DMS153 (cell line): ENCODE measurements around the gene CLEC11A.
"Not testable (repeated sequence)": the region's sequence is repeated elsewhere in the genome, so short reads cannot be mapped to it uniquely, and the experiment has no call there.

ENCODE experiments used
- DNase-seq: peaks from one replicate; lab custom pipeline; 2025; lab: John Stamatoyannopoulos, UW

The CLEC11A gene

GRCh38 chr19:50761501-50761900 is 38.3 kb downstream of the CLEC11A start:
- DNase-seq, result not testable (repeated sequence)

- not testable (repeated sequence) for DNase-seq
Observed at GRCh38 chr19:50763521-50763920, 40.4 kb downstream of the CLEC11A start.

GRCh38 chr19:50764409-50764808 is 41.2 kb downstream of the CLEC11A start:
- DNase-seq, result no peak

GRCh38 chr19:50766746-50767145 is 43.6 kb downstream of the CLEC11A start:
- DNase-seq, result not testable (repeated sequence)

- DNase-seq, result not testable (repeated sequence)
Observed at GRCh38 chr19:50767263-50767662, 44.1 kb downstream of the CLEC11A start.

- DNase-seq, result no peak
Observed at GRCh38 chr19:50768277-50768676, 45.1 kb downstream of the CLEC11A start.

- not testable (repeated sequence) for DNase-seq
Observed at GRCh38 chr19:50770164-50770563, 47.0 kb downstream of the CLEC11A start, which contains the start of gene GPR32. GPR32 (plus strand) TSS chr19:50770464; CDS start chr19:50770601, 137 bp downstream.

- DNase-seq, result no peak
Observed at GRCh38 chr19:50770888-50771287, 47.7 kb downstream of the CLEC11A start.

- no peak for DNase-seq
Observed at GRCh38 chr19:50772476-50772875, 49.3 kb downstream of the CLEC11A start.

GRCh38 chr19:50772912-50773311 is 49.7 kb downstream of the CLEC11A start:
- not testable (repeated sequence) for DNase-seq

- DNase-seq, result not testable (repeated sequence)
Observed at GRCh38 chr19:50773454-50773853, 50.3 kb downstream of the CLEC11A start.
